Activated CD4-positive, alpha-beta T cell treated with anti-CD3 and anti-CD28 coated beads, Interleukin-2, amount 50 U/mL, for 1 hour (primary cell): ENCODE data around the gene HIVEP3.
"Not testable (repeated sequence)": the region's sequence is repeated elsewhere in the genome, so short reads cannot be mapped to it uniquely, and the experiment has no call there.

Experiments
- DNase-seq: peaks from one replicate; pipeline ENCODE4 v3.0.0-alpha.2; 2020

HIVEP3 gene

DNA sequence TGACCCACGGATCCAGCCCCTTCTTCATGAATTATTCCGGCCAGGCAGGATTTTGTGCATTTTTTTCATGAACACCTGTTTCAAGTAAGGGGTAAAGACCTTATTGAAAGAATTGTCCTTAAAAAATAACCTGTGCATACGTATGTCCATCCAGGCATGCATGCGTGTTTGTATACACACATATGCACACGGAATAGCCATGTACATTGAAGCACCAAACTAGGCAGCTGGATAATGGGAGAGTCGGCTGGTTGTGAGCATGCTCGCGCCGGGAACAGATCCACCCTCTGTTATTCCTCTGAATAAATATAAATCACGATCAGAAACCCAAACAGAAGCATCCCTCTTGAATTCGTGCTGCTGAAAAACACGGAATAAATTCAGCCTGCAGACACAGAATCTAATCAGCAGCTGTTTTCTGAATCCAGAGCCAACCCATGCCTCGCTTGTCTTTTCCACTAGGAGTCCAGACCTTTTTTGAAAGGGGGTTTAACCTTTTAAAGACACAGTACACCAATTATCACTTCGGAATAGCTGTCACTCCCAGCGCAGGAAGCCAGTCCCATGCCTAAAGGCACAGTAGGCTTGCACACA, at the start of gene HIVEP3:
Gene HIVEP3, minus strand, starts transcription at position 473 of the 594 bp plus-strand sequence.
- DNase-seq: no peak

DNA sequence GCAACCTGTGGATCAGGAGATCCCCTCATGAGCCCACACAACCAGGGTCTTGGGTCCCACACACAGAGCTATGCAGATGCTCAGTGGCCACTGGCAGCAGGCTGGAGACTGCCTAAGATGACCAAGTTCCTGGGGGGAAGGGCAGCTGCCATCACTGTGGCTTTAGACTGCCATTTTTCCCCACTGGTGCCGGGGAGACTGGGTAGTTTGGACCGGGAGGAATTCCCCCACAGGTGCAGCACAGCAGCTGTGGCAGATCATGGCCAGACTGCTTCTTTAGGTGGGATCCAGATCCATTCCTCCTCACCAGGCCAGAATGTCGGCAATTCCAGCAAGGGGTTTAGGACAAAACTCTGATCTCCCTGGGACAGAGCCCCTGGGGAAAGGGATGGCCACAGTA, 45.7 kb upstream of the HIVEP3 start:
- no peak for DNase-seq

DNA sequence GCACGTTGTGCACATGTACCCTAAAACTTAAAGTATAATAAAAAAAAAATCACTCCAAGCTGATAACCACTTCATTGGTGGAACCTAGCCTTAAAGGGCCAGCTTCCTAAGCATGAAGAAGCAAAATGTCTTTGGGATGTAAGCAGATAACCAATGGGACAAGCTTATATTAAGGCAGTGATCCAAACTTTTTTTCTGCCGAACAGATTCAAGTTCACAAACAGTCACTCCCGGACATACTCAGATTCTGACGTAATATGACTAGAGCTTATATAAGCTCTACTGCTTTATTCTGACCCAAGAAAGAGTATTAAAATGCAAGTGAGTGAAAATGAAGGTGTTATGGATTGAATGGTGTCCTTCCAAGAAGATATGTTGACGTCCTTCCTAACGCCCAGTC, 44.9 kb upstream of the HIVEP3 start:
- no peak for DNase-seq

DNA sequence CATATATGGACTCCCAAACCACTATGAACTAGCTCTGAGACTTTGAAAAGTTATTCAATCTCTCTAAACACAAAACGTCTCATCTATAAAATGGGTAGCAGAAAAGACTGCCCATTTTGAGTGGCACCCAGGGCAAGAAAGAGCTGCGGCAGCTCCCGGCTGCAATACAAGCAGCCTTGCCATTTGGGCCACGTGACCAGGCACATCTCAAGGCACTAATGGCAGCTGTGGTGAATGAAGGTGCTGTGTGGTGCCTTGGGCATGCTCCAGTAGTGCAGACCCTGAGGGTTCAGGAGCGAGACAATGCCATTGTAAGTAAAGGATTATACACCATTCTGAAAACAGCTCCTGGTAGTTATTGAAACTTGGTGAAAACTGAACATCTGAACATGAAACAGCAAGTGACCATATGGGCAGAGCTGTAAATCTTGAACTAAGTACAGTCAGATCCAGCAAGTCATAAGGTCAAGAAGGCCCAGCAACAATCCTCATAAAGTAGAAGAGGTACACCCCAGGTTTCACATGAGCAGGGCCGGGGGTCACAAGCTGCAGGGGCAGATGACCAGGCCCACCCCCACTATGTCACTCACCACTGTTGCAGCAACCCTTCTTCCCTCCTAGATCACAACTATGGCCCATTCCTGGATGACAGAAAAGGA, 39.4 kb upstream of the HIVEP3 start:
- DNase-seq: no peak

DNA sequence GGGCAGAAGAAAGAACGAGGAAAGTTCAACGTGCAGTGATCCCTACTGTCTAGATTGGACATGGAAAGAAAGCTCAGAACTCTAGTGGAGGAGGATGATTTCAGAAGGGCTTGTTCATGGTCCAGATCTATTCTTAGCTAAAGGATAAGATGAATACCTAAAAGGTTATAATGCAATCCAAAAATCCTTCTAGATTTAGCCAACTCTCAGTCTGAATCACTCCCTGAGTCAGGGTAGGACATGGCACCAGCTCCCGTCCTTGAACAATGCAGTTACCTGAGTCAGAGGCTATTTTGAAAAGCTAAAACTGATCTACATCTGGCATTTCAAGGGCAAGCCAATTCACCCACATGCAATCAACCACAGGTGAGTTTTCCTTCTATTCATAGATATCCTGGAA, 38.8 kb upstream of the HIVEP3 start:
- DNase-seq: no peak

DNA sequence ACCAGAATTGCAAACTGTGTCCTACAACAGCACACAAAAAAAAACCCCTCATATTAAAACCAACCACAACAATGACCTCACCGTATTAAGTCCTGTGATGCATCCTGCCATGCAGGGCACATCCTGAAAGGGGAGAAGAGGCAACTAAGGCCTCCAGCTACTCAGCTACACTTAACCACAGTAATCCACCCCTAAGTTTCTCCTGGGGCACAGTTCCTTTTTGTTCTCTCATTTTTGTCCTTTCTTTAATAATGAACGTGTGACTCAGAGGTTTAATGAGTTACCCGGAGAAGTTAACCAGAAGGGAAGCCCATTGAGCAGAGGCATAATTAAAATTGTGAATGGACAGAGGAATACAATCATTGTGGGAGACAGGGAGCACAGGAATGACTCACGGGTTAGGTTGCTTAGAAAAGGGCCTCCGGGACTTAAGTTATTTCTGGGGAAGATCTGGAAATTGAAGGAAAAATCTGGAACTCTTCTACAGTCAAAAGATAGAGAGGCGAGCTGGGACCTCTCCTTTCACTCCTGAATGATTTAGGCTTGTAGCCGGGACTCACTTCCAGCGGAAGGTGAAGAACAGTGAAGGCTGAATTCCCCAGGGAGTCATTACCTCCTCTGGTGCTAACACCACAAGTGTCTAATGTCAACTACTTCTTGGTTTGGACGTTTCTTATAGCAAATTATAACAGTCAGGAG, 36.9 kb upstream of the HIVEP3 start:
- no peak for DNase-seq

DNA sequence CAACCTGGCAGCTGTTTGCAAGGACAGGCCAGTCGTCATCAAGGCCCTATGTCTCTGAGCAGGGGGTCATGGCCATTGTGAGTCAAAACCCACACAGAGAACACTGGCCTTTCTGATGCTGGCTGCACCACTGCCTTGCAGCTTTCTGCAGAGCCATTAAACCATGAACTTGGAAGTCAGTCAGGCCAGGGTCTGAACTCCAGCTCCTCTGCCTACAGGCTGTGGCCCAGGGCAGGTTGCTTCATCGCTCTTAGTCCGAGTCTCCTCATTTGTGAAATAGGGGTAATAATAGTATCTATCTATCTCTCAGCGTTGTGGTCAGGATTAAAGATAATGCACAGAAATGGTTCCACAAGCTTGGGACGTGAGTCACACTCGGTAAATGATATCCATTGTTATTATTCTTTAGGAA, 35.8 kb upstream of the HIVEP3 start:
- no peak for DNase-seq

DNA sequence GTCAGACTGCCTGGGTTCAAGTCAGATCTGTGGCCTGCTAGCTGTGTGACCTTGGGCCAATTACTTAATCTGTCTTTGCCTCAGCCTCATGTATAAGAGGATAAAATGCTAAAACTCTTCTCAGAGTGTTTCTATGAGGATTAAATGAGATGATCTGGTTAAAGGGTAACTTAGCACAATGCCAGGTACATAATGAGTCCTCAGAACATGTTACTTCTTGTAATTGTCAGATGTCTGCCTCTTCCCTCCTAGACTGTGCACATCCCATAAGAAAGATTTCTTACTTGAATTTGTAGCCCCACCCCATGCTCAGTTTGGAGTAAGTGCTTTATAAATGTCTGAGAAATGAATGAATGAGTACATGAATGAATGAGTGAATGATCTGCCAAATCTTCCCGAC, 34.6 kb upstream of the HIVEP3 start:
- no peak for DNase-seq

DNA sequence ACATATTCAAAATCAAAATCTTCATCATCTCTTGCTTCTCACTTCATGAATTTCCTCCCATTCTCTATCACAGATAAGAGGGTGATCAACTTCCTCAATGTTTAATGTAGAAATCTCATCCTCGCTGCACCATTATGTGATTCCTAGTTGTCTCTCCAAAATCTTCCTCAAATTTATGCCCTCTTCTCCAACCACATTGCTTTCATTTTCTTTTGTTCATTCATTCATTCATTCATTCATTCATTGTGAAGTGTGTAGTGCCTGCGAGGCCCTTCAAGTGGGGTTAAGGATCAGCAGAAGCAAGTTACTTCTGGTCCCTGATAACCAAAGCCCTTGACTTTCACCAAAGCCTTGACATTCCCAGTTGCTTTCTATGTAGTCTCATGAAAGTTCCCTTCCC, 33.5 kb upstream of the HIVEP3 start:
- no peak for DNase-seq

DNA sequence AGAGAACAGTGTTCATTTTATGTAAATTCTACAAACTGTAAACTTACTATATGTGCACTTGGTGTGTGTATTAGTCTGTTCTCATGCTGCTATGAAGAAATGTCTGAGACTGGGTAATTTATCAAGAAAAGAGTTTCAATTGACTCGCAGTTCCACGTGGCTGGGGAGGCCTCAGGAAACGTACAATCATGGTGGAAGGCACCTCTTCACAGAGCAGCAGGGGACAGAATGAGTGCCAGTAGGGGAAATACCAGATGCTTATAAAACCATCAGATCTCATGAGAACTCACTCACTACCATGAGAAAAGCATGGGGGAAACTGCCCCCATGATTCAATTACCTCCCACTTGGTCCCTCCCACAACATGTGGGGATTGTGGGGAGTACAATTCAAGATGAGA, 32.8 kb upstream of the HIVEP3 start:
- DNase-seq: not testable (repeated sequence)

DNA sequence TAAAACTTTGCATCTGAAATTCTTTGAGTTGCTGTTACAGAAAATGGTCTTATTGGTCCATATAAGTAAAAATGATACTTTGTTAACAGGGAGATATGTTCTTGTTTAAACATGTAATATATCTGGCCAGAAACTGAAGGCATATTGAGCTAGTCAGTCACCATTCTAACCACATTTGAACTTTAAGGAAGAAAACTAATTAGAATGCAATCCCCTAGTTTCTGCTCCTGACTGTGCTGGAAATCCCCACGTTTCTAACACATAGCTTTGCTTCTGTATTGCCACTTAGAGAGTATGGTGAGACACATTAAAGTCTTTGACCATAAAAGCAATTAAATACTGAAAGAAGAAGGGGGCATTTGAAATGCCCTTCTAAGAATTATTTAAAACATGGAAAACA, 32.1 kb upstream of the HIVEP3 start:
- DNase-seq: no peak

DNA sequence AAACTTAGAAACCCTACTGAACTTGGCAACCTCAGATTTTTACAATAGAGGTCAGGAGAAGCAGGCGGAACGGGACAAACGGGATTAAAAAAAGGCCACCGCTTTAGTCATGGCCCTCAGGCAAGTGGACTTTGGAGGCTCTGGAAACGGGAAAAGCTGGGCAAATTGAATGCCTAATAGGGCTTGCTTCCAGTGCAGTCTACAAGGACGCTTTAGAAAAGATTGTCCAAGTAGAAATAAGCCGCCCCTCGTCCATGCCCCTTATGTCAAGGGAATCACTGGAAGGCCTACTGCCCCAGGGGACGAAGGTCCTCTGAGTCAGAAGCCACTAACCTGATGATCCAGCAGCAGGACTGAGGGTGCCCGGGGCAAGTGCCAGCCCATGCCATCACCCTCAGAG, 27.2 kb upstream of the HIVEP3 start:
- not testable (repeated sequence) for DNase-seq

DNA sequence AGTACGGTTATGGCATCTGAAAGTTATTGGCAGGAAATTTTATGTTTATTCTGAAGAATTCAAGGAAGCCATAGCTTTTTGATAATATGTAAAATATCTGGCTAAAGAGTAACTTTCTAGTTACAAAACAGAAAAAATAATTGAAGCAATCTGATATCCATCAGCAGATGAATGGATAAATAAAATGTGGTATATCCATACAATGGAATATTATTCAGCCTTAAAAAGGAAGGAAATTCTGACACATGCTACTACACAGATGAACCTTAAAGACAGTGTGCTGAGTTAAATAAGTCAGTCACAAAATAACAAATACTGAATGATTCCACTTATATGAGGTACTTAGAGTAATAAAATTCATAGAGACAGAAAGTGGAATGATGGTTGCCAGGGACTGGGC, 25.0 kb upstream of the HIVEP3 start:
- DNase-seq: no peak

DNA sequence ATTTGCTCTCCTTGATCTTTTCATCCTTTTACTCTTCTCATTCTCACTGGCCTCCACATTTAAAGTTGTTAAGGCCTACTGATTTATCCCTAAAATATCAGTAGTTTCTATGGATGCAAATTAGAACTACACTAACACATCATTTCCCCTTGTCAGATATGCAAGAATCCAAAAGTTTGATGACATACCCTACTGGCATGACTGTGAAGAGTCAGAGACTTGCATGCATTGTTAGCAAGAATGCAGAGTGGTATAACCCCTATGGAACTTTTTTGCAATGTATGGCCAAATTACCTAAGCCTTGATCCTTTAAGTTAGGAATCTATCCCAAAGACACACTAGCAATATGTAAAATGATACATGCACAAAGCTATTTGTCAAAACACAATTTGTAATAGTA, 23.6 kb upstream of the HIVEP3 start:
- DNase-seq: no peak

DNA sequence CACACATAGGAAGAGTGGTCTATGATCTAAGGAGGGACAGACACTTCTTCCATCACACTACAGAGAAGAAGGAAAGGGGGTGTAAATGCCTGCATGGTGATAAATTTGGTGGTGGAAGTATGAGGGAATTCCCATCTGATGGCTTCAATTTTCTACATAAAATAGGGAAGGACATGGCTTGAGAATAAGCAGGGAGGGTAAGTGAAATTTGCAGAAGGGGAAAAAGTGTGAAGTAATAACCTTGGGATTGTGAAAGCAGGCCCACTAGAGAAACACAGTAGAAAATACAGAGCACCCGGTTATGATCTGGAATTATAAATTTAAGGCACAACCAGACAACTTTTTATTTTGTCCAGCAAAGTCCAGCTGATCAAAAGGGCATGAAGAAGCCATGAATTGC, 22.7 kb upstream of the HIVEP3 start:
- DNase-seq: no peak

DNA sequence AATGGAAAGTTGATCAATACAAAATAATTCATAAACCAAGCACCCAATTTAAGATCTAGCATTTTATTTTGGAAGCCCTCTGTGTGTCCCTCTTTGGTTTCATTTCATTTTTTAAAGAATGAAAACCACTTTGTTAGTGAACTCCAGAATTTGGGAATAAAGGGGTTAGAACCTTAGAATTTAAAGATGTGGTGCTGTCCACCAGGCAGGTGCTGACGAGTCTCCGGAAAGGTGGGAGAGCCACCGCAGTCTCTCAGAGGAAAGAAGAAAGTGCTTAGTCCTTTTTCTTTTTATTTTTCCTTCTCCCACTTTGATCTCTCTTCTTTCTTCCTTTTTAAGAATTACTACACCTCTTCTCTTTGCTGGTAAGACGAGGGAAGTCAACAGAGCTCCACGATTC, 20.5 kb upstream of the HIVEP3 start:
- DNase-seq: no peak

DNA sequence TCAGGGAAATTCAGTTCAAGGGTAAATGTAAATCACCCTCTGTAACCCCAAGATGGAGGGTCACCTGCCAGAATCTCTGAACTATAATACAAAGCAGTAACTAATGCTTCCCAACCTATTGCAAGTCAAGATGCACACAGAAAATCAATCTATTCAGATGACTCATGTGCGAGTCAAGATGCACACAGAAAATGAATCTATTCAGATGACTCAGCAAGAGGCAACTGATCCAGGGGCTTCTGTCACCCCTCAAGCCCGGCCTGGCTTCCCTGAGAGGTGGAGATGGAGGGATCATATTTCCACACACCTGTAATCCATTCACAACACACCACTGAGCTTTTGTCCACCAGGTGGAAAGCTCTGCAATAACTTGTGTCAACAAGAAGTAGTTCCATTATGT, 17.4 kb upstream of the HIVEP3 start:
- no peak for DNase-seq

DNA sequence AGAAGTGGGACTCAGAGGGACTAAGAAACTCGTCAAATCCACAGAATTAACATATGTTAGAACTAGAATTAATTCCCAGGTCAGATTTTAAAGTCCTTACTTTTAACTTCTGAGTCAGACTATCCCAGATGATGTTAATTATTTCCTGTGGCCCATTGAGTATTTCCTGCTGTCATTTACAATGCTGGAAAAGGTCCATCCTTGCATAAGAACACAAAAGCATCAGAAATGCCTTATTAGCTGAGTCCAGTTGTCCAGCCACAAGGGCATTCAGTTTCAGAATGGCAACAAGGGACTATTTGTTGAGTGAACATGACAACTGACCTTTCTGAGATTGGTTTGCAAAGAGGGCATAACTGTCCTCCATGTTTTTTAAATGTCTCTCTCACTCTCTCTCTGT, 16.5 kb upstream of the HIVEP3 start:
- no peak for DNase-seq

DNA sequence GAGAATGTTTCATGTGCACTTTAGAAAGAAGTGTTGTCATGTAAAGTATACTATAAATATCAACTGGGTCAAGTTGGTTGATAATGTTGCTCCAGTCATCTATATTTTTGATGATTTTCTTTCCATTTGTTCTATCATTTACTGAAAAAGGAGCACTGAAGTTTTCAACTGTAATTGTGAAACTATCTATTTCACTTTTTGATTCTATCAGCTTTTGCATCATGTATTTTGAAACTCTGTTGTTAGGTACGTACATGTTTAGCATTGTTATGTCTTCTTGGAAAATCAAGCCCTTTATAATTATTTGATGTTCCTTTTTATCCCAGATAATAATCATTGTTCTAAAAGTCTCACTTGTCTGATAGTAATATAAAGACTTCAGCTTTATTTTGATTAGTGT, 14.4 kb upstream of the HIVEP3 start:
- no peak for DNase-seq

DNA sequence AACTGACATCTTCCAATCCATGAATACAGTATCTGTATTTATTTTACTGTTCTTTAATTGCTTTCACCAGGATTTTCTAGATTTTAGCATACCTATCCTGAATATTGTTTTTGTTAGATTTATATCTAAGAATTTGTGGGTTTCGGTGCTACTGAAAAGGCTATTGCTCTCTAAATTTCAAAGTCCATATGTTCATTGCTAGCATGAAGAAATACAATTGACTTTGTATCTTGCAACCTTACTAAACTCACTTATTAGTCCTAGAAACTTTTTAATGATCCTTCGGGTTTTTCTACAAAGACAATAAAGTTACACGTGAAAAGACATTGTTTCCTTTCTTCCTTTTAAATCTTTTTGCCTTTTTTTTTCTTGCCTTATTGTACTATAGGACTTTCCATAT, 12.9 kb upstream of the HIVEP3 start:
- DNase-seq: no peak

DNA sequence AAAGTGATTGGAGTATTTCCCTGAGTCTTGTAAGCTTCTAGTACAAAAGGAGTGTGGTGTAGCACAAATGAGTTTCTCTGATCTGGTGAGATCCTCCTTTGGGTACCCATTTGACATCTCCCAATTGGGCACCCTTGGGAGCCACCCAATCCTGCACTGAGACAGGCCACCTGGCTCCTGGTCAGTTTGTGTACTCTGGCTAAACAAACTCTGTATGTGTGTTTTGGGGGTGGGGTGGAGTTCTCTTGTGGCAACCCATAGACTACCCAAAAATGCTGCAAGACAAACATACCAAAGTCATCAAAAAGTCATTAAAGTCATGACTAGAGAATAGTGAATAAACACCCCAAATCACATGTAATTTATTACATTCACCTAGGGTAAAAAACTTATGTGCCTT, 8.4 kb upstream of the HIVEP3 start:
- no peak for DNase-seq

DNA sequence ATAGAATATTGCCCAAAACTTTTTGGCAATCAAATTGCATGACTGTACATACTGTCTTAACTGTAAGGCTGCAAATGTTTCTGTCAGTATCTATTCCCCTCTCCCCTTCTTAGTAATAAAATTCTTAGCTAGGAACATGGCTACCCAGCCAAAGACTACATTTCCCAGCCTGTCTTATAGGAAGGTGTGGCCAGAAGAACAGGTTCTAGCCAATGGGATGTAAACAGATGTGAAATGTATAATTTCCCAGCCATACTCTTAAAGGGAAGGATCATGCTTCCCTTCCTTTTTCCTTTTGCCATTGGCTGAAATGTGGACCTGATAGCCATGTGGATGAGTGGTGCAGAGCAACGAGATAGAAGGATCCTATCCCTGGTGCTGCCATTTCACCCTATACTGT, 7.0 kb upstream of the HIVEP3 start:
- DNase-seq: no peak

DNA sequence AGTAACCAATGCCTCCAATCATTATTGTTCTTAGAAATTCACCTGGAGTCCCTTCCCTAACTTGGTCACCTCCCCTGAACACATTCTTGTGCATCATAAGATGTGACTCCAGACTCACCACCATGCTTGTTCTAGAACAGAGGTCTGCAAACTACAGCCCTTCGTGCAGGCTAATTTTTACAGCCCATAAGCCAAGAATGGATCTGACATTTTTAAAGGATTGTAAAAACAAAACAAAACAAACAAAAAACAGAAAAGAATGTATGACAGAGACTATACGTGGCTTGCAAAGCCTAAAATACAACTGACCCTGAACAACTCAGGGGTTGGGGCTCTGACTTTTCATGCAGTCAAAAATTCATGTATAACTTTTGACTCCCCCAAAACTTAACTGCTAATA, 6.2 kb upstream of the HIVEP3 start:
- DNase-seq: no peak

DNA sequence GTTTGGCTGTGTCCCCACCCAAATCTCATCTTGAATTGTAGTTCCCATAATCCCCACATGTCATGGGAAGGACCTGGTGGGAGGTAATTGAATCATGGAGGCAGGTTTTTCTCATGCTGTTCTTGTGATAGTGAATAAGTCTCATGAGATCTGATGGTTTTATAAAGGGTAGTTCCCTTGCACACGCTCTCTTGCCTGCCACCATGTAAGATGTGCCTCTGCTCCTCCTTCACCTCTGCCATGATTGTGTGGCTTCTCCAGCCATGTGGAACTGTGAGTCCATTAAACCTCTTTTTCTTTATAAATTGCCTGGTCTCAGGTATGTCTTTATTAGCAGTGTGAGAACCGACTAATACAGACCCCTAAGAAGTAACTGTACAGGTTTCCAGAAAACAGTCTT, 2.5 kb upstream of the HIVEP3 start:
- DNase-seq: not testable (repeated sequence)

DNA sequence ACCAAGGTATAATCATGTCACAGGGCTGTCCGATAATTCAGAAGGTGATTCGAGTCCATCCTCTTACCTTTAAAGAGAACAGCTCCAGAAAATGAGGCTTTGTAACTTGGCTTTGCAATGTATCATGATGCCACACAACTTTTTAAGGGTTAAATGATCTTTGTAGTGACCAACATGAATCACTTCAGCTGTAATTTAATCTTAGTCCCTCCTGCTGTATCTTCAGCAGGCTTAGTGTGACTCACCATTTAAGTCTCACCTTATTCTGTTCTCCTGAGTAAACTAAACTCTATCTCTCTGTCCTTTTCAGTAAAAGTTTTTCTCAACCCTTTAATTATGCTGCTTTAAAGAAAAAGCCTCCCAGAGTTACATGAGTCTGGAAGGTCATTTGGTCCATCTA, 1.9 kb upstream of the HIVEP3 start:
- no peak for DNase-seq
